Endothelial cell of umbilical vein (primary cell): ENCODE measurements around the gene DCDC1. TPM values are rescaled to one million over a fixed set of nuclear protein-coding genes. Genes with fewer than 3 reads are reported as not detected.

Experiments used
- BruUV-seq: library from RNA; stranded (reverse); fragments of 400-500 nt; replicated peaks from 2 replicates; lab custom pipeline; 2021; lab: Mats Ljungman, UMichigan
- CTCF ChIA-PET: fragments of 300-600, 350-600 bp; sonication (Branson Sonifier 250); formaldehyde crosslinking; loops from one replicate; lab custom pipeline; 2021; ENCODE audit warnings: antibody characterized with exemption, inconsistent platforms; lab: Charles Lee
- POLR2A ChIA-PET: fragments of 300-600, 350-600 bp; sonication (Branson Sonifier 250); formaldehyde crosslinking; loops from one replicate; lab custom pipeline; 2021; ENCODE audit warnings: antibody characterized with exemption, inconsistent platforms; lab: Charles Lee
- DNase-seq: peaks from one replicate; pipeline ENCODE4 v3.0.0-alpha.2; 2011; ENCODE audit warnings: low read depth, low spot score
- FAIRE-seq: peaks from 2 replicates; lab custom pipeline; 2011; peaks lifted over from hg19 to GRCh38; lab: Jason Lieb, UNC
- H2AFZ ChIP-seq: 2 replicates; pipeline ENCODE4 v1.6.0; 2012; ENCODE audit warnings: low read depth, low read length, control low read depth, inconsistent platforms
- H3K27ac ChIP-seq: 2 replicates; pipeline ENCODE4 v1.5.1; 2011; ENCODE audit warnings: low read depth, mild to moderate bottlenecking, control low read depth, low read length, moderate library complexity; ENCODE audit not compliant: insufficient read depth
- H3K27me3 ChIP-seq, 2 experiments: 2 replicates each; pipeline versions ENCODE4 v1.6.0 to v1.6.1; 2011; ENCODE audit warnings: low read length in 2 of 2, mixed read lengths in 1 of 2; ENCODE audit not compliant: control insufficient read depth in 2 of 2, insufficient read depth in 2 of 2
- H3K36me3 ChIP-seq, 2 experiments: 2 replicates in 1 of 2; 3 replicates in 1 of 2; pipeline ENCODE4 v1.5.1; 2011; ENCODE audit warnings: low read length in 2 of 2, mild to moderate bottlenecking in 1 of 2, moderate library complexity in 1 of 2; ENCODE audit not compliant: control insufficient read depth in 2 of 2, insufficient read depth in 2 of 2; ENCODE audit errors: extremely low read depth in 1 of 2
- H3K4me1 ChIP-seq: 3 replicates; pipeline ENCODE4 v1.5.1; 2011; ENCODE audit warnings: mild to moderate bottlenecking, low read length; ENCODE audit not compliant: control insufficient read depth, insufficient read depth; ENCODE audit errors: extremely low read depth
- H3K4me2 ChIP-seq: 2 replicates; pipeline ENCODE4 v1.6.1; 2011; ENCODE audit warnings: low read length, control low read depth, mixed read lengths; ENCODE audit not compliant: insufficient read depth
- H3K4me3 ChIP-seq, 3 experiments: fragments of 200-600 bp in 1 of 3; sonication (generic), shearing (Covaris generic) in 1 of 3; replicated peaks in 1 of 3; 2 replicates each; pipeline ENCODE4 v1.5.1; 2011 to 2016; ENCODE audit warnings: control low read depth in 3 of 3, low read length in 3 of 3, mild to moderate bottlenecking in 2 of 3, inconsistent platforms in 1 of 3, low read depth in 1 of 3, moderate library complexity in 1 of 3; ENCODE audit not compliant: insufficient read depth in 1 of 3
- H3K79me2 ChIP-seq: 2 replicates; pipeline ENCODE4 v1.6.0; 2012; ENCODE audit warnings: low read length, inconsistent platforms; ENCODE audit not compliant: control insufficient read depth, insufficient read depth
- H3K9ac ChIP-seq: replicated peaks from 2 replicates; pipeline ENCODE3; 2011; ENCODE audit warnings: low read length, control low read depth; ENCODE audit not compliant: insufficient read depth; ENCODE audit errors: extremely low read depth
- H3K9me1 ChIP-seq: replicated peaks from 3 replicates; pipeline ENCODE4 v1.6.0; 2011; ENCODE audit warnings: mild to moderate bottlenecking, low read length; ENCODE audit not compliant: control insufficient read depth, insufficient read depth; ENCODE audit errors: extremely low read depth
- H3K9me3 ChIP-seq: replicated peaks from 2 replicates; pipeline ENCODE4 v1.5.1; 2012; ENCODE audit warnings: low read length, inconsistent platforms; ENCODE audit not compliant: control insufficient read depth, insufficient read depth
- H4K20me1 ChIP-seq: replicated peaks from 2 replicates; pipeline ENCODE3; 2011; ENCODE audit warnings: mild to moderate bottlenecking, low read length; ENCODE audit not compliant: control insufficient read depth, insufficient read depth; ENCODE audit errors: extremely low read depth
- CTCF ChIP-seq, 2 donors: IDR thresholded peaks; 1 replicate in 1 of 2; 2 replicates in 1 of 2; pipeline ENCODE4 v1.5.1; 2011; ENCODE audit warnings: low read length in 2 of 2, mild to moderate bottlenecking in 2 of 2, moderate library complexity in 2 of 2, control low read depth in 1 of 2, inconsistent platforms in 1 of 2, low read depth in 1 of 2; ENCODE audit not compliant: insufficient read depth in 1 of 2; ENCODE audit errors: extremely low read depth in 1 of 2
- EZH2 ChIP-seq: IDR thresholded peaks from 2 replicates; pipeline ENCODE4 v1.6.1; 2012; ENCODE audit warnings: borderline replicate concordance, low read depth, mild to moderate bottlenecking, moderate library complexity, low read length, inconsistent platforms; ENCODE audit not compliant: severe bottlenecking
- FOS ChIP-seq: IDR thresholded peaks from 2 replicates; pipeline ENCODE4 v1.6.1; 2011; ENCODE audit warnings: mild to moderate bottlenecking, low read length, moderate library complexity, borderline replicate concordance; ENCODE audit not compliant: insufficient read depth
- JUN ChIP-seq: IDR thresholded peaks from 2 replicates; pipeline ENCODE4 v1.6.1; 2011; ENCODE audit warnings: borderline replicate concordance, low read depth; ENCODE audit not compliant: insufficient read length, insufficient read depth
- MAX ChIP-seq: IDR thresholded peaks from 2 replicates; pipeline ENCODE4 v1.6.1; 2011; ENCODE audit not compliant: insufficient read depth, insufficient read length
- MYC ChIP-seq: IDR thresholded peaks from one replicate; pipeline ENCODE4 v1.6.1; 2011; ENCODE audit warnings: mild to moderate bottlenecking, low read depth, low read length
- POLR2A ChIP-seq: IDR thresholded peaks from 2 replicates; pipeline ENCODE4 v1.6.1; 2012; ENCODE audit warnings: low read depth, mild to moderate bottlenecking, control low read depth, low read length
- POLR2AphosphoS5 ChIP-seq: IDR thresholded peaks from 2 replicates; pipeline ENCODE4 v1.6.1; 2012; ENCODE audit warnings: low read depth, mild to moderate bottlenecking, control low read depth, low read length, moderate library complexity; ENCODE audit not compliant: insufficient read depth
- dilution Hi-C: fragments of 300-500 bp; cut with MboI; formaldehyde crosslinking; loops from one replicate; pipeline ENCODE4 v1.15.0; 2019; ENCODE audit warnings: low sequenced_read_pairs; ENCODE audit not compliant: extremely low pct_ligation_motif_present
- intact Hi-C: fragments of 100-400 bp; cut with micrococcal nuclease; formaldehyde crosslinking; loops from one replicate; pipeline ENCODE4 v1.10.0; 2022
- polyA plus RNA-seq, 4 experiments: library from polyadenylated mRNA; depleted of rRNA in 3 of 4; stranded (reverse) in 3 of 4; unstranded in 1 of 4; fragments of >200 nt; gene quantifications; 2 replicates each; pipeline versions ENCODE4 v1.2.1 to v1.2.3, GENCODE V29; 2011 to 2012; ENCODE audit warnings: missing spikeins in 1 of 4
- total RNA-seq: library from RNA; stranded (reverse); gene quantifications from 2 replicates; pipeline ENCODE4 v1.2.3, GENCODE V29; 2021

The DCDC1 gene
- total and polyA plus RNA-seq, 2 donors (not counting 3 experiments of a cell fraction or from before 2014, with no cell fraction given), result 0.04 TPM; not detected in 1

GRCh38 chr11:30815619-30816018 lies 553.9 kb downstream of the DCDC1 start:
- FAIRE-seq (no peak), DNase-seq (no peak)
- dilution Hi-C loops, result no loop called here
- no peak overlapping the region for H2AFZ ChIP-seq
- H3K9ac ChIP-seq, result no peak overlapping the region
- H3K27me3 ChIP-seq, result no peaks in the 10 kb centered on the region
- CTCF ChIA-PET, result no interaction called here
- intact Hi-C loops, result no loop called here
- no peaks in the 10 kb centered on the region for H3K36me3 ChIP-seq
- no TSS peak for BruUV-seq
- H3K9me1 ChIP-seq, result no peaks in the 10 kb centered on the region
- H3K27ac ChIP-seq, result no peak overlapping the region
- no peaks in the 10 kb centered on the region for H3K9me3 ChIP-seq
- no peak overlapping the region for H3K4me2 ChIP-seq
- POLR2A ChIA-PET, result no interaction called here
- H3K4me3 ChIP-seq, result no peak overlapping the region
- no peaks in the 10 kb centered on the region for H3K4me1 ChIP-seq
- H3K79me2 ChIP-seq, result no peaks in the 10 kb centered on the region
- TF ChIP-seq MAX, result no peak
- no peak for TF ChIP-seq MYC
- no peak for TF ChIP-seq JUN
- no peak for TF ChIP-seq CTCF (IDR thresholded peaks at IDR 0.05; ENCODE audit: extremely low read depth in 1 of 2, insufficient read depth in 1 of 2, low read depth in 1 of 2, low read length in 2 of 2)
- TF ChIP-seq EZH2, result no peak
- no peak for TF ChIP-seq POLR2AphosphoS5
- no peak for TF ChIP-seq FOS
- no peak for TF ChIP-seq POLR2A
- H4K20me1 ChIP-seq, result no peaks in the 10 kb centered on the region
